Fibroblast of skin of abdomen (primary cell): ENCODE data around the gene ZNF488. TPM values are rescaled to one million over a fixed set of nuclear protein-coding genes. Genes with fewer than 3 reads are reported as not detected.
"Not testable (repeated sequence)": the region's sequence is repeated elsewhere in the genome, so short reads cannot be mapped to it uniquely, and the experiment has no call there.

Experiments
- DNase-seq: peaks from one replicate; pipeline ENCODE4 v3.0.0-alpha.2; 2013
- polyA plus RNA-seq, 2 experiments: library from polyadenylated mRNA; unstranded; fragments of 120-200 nt; gene quantifications; one replicate each; pipeline ENCODE4 v1.2.1, GENCODE V29; 2013; ENCODE audit not compliant: insufficient read length in 2 of 2

ZNF488 gene, protein sequence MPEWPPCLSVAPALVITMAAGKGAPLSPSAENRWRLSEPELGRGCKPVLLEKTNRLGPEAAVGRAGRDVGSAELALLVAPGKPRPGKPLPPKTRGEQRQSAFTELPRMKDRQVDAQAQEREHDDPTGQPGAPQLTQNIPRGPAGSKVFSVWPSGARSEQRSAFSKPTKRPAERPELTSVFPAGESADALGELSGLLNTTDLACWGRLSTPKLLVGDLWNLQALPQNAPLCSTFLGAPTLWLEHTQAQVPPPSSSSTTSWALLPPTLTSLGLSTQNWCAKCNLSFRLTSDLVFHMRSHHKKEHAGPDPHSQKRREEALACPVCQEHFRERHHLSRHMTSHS
- polyA plus RNA-seq (2013, experiment 1 of 2; ENCODE audit: insufficient read length) = 0.26 TPM
- polyA plus RNA-seq (2013, experiment 2 of 2; ENCODE audit: insufficient read length) = 0.16 TPM

DNA sequence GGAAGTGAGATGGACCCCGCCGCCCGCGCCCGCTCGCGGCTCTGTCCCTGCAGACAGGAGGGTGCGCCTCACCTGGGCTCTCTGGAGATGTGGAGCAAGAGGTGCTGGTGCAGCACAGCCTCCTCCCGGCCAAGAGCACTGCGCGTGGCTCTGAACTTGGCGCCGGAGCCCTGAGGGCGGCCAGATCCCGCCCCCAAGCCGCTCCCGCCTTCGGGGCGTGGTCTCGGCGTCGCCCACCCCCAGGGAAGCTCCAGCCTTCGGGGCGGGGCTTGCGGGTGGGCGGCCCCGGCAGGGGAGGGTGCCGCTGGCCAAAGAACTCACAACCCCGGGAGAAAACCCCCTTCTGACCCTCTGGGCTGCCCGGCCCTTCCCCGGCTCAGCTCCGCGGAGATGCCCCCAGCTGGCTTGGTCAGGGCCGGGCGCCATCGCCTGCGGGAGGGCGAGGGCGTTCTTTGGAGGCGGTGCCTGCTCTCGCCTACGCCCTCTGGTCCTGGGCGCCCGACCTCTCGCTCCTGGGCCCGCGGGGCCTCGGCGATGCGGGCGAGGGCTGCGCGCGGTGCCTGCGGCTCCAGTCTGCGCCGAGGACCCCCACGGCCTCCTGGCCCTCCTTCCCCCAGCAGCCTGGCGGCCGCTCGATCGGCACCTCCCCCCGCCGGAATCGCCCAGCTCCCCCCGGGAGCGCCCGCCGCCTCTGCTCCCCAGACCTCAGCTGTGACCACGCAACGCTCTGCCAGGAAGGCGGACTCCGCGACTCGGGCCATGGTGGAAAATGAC, at the start of gene ZNF488:
TSS of gene ZNF488 (minus strand) at position 146 of the 774 bp plus-strand sequence. CDS start 15,464 bp downstream, outside the sequence.
- DNase-seq = peak; percentile 70

DNA sequence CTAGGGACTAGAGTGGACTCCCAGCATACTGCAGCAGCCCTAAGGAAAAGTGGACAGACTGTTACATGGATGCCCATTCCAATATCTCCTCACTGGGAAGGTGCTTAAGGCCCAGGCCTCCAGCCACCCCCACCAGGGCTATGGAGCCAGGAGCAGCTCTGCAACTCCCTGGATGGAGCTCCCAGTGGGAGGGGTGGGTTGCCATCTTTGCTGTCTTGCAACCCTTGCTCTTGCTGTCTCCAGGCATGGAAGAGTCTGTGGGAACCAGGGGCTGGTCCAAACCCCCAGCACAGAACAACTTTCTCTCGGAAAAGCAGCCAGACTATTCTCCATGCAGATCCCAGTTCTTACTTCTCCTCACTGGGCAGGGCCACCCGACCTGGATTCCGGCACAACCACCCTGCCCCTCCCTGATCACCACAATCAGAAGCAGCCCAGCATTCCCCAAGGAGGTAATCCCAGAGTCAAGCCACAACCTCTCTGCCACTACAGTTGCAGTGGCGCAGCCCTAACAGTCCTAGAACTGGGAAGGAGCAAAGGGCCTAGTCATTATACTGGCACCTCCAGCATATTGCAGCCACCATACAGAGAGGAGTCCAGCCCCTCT, 41.8 kb upstream of the ZNF488 start:
- DNase-seq = no peak

DNA sequence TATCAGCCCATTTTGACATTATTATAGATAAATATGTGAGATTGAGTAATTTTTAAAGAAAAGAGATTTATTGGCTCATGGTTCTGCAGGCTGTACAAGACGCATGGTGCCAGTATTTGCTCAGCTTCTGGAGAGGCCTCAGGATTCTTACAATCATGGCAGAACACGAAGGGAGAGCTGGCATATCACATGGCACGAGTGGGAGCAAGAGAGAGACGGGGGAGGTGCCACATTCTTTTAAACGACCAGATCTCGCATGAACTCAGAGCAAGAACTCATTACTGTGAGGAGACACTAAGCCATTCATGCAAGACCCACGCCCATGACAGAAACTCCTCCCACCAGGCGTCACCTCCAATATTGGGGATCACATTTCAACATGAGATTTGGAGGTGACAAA, 40.1 kb upstream of the ZNF488 start:
- no peak for DNase-seq

DNA sequence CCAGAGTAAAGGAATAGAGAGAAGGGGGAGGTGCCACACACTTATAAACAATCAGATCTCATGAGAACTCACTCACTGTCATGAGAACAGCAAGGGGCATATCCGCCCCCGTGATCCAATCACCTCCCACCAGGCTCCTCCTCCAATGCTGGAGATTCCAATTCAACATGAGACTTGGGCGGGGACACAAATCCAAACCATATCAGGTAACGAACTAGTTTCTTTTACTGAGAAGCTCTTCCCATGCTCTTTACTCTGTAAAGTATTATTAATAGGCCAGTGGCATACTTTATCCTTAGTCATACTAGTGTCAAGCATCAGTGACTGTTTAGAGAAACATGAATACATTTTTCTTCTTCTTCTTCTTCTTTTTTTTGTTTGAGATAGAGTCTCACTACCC, 39.4 kb upstream of the ZNF488 start:
- no peak for DNase-seq

DNA sequence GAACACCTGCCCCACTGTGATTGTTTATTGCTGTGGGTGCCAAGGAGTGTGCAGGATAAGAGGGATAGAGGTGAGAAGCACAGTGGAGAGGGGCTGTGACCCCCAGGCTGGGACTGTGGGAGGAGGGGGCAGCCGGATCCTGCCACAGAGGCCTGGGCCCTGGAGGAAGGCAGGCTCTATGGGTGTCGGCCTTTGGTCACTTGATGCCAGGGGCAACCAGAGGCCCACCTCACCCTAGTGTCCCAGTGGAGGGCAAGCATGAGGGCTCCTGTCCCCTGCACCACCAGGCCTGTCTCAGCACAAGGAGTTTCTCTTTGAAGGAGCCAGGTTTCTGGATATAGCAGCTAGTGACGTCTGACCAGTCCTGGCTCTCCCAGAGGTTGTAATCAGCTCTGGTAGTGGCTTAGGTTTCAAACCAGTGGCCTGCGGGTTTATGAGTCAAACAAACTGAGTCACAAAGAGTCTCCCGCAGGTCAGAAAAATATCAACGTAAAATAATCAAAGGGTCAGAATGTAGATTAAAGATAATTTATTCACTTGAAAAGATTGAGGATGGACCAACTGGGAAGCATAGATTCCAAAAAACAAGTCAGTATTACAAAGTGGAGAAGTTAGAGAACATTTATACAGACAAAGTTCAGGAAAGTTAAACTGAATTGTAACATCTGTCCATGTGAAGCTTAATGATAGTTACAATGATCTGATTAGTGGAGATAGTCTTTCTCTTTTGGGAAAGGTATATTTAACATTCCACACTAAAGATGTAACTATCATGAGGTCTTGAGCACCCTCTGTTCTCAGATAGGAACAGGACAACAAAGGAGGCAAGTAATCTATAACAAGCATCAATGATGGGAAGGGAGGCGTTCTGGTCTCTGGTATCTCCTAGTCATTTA, 37.2 kb upstream of the ZNF488 start:
- DNase-seq = peak; percentile 6

DNA sequence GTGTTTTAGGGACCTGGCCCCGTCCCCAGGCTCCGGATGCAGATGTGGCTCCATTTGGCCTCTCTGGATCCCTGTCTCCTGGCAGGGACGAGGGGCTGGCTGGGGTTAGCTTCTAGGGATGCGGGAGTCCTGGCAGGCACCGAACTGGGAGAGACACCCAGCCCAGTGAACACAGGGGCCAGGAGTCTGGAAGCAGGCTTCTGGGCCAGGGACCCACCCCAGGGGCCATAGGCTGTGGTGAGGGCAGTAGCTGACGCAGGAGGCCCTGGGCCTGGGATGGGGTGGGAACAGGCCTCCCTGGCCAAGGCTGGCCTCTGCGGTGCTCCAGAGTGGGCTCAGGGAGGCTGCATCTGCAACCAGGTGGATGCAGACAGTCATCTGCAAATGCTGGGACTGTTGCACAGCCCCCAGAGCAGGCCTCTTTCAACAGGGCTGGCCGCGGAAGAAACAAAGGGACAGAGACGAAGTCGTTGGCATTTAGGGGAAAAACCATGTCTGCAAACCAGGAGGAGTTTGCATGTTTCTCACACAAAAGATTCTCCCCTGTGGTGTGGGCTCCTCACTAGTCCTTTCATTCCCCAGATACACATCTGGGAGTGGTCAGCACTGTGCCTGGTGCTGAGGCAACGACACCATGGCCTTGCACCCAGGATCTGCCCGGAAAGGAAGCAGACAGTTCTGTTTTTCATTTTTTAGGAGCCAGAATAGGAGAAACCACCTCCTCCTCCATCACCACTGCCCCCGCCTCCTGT, 36.4 kb upstream of the ZNF488 start:
- DNase-seq = no peak

DNA sequence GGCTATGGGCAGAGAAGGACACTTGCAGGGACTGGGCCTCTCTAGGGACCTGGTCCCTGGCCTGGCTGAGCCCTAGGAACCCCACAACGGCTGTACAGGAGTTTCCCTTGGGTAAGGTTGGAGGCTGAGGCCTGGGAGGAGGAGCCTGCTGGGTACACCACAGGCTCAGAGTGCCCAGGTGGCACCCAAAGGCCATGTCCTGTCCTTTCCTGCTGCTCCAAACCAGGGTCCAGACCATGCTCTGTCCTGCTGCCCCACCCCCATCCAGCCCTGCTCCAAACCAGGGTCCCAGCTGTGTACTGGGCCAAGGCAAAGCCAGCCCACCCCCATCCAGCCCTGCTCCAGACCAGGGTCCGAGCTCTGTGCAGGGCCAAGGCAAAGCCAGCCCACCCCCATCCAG, 35.3 kb upstream of the ZNF488 start:
- no peak for DNase-seq

DNA sequence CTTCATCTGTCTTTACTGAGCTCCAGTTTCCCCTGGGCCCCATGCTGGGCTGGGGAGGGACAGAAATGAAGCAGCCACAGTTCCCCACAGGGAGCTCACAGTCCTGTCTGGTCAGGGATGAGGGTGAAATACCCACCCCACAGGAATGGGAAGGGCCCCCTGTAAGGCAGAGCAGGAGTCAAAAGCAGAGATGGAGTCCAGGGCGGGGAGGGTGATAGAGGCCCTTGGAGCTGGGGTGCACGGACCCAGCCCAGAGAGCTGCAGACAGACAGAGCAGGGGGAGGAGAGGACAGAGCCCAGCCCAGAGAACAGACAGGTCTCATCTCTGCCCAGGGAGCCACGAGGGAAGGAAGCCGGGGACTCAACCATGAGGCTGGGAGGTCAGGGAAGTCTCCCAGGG, 34.9 kb upstream of the ZNF488 start:
- no peak for DNase-seq

DNA sequence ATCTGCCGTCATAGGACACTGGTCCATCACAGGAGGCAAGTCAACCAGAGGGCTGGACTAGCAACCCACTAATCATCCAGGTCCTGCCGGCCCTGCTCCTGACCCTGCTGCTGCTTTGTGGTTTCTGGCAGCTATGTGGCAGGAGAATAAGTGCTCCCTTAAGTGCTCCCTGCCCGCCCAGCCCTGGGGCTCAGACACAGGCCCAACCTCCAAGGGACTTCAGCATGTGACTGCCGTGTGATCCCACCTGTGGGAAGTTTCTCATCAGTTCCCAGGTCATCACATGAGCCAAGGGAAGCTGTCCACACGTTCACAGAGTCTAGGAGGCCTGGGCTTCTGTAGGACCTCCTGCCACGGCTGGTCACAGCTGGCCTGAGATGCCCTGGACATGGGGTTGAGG, 34.2 kb upstream of the ZNF488 start:
- no peak for DNase-seq

DNA sequence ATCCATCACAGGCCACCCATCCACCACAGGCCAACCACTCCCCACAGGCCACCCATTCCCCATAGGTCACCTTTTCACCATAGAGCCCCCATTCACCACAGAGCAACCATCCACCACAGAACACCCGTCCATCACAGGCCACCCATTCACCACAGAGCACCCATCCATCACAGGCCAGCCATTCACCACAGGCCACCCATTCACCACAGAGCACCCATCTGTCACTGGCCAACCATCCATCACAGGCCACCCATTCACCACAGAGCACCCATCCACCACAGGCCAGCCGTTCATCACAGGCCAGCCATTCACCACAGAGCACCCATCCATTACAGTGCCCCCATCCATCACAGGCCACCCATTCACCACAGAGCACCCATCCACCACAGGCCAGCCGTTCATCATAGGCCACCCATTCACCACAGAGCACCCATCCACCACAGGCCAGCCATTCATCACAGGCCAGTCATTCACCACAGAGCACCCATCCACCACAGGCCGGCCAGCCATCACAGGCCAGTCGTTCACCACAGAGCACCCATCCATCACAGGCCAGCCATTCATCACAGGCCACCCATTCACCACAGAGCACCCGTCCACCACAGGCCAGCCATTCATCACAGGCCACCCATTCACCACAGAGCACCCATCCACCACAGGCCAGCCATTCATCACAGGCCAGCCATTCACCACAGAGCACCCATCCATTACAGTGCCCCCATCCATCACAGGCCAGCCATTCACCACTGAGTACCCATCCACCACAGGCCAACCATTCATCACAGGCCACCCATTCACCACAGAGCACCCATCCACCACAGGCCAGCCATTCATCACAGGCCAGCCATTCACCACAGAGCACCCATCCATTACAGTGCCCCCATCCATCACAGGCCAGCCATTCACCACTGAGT, 32.5 kb upstream of the ZNF488 start:
- not testable (repeated sequence) for DNase-seq

DNA sequence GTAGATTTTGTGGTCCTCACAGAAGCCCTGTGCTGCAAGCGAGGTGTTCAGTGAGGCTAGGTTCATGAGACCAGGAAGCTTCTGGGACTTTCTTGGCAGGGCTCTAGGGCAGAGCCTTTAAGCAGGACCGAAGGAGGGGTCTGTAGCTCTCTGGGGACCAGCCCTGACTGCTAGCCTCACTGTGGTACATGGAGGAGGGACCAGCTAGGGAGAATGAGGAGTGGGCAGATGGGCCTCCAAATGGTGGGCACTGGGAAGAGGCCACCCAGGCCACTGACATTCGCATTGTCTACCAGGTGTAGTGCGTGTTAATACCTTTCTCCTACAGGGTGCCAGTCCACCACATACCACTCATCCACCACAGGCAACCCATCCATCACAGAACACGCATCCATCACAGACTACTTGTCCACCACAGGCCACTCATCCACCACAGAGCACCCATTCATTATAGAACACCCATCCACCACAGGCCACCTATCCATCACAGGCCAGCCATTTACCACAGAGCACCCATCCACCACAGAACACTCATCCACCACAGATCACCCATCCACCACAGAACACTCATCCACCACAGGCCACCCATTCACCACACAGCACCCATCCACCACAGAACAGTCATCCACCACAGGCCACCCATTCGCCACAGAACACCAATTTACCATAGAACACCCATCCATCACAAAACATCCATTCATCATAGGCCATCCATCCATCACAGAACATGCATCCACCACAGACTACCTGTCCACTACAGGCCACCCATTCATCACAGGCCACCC, 31.6 kb upstream of the ZNF488 start:
- DNase-seq = no peak

DNA sequence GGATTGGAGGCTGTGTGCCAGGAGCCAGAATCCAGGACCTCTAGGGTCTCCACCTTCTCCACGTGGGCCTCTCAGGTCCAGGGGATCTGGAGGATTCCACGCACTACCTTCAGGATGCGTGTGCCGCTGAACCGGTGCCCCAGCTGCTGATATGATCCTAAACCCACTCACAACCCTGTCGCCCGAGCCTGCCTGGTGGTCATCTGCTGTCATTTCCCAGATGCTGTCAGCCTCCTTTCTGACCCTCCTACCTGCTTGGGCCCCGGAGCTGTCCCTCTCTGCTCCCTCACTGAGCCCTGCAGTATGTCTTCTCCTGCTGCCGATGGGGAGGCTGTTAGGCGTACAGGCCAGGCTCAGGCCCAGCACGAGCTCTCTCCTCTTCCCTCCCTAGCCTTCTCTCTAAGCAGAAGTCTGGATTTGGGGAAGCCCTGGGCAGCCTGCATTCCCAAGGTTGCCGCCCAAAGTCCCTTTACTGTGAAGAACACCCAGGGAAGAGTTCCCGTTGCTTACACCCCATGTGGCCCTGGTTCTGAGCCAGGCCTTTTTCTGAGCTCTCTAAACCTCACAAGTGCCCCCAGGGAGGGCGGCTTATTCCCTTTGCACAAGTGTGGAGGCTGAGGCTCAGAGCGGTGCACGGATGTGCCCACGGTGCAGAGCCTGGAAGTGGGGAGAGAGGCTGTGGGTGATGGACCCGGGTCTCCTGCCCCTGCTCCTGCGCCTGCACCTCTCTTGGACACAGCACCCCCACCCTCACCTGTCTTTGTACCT, 30.8 kb upstream of the ZNF488 start:
- DNase-seq = no peak

DNA sequence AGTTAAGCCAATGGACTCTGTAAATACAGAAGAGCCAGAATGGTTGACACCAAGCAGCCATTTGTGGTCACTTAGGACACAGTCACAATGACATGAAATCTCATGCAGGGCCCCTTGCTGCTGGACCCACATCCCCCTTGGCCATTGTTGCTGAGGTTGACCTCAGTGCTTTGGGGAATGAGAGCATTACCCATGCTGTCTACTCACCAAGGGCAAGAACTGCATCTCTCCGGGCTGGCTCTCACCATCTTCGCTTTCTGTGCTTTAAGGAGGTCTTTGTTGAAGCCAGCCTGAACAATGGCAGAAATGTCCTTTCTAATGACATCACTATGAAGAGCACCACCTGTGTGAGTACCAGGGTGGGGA, 30.1 kb upstream of the ZNF488 start:
- DNase-seq = no peak

DNA sequence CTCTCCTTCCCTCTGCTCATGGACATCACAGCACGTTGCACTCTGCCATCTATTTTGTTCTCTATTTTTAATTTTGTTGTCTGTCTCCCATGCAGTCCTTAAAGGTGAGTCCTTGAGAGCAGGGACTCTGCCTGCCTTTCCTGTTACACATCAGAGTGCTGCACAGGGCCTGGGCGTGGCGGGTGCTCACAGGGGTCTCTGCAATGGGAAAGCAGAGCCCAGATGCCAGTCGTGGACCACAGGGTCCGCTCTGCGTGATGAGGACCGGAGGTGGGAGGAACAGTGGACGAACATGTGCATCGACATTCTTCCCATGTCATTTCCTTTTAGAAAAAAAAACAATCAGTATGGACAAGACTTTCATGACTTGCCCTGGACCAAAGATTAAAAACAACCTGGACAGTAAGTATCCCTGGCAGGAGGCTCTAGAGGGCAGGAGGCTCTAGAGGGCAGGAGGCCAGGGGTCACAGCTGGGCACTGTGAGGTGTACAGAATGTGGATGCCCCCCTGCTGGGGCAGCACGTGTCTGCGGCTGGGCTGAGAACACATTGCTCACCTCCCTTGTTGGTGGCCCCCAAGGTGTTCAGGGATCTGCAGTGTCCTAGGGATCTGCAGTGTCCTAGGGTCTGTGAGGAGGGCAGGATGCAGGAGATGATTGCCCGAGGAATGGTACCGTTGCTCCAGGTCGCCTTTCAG, 29.6 kb upstream of the ZNF488 start:
- DNase-seq = no peak

DNA sequence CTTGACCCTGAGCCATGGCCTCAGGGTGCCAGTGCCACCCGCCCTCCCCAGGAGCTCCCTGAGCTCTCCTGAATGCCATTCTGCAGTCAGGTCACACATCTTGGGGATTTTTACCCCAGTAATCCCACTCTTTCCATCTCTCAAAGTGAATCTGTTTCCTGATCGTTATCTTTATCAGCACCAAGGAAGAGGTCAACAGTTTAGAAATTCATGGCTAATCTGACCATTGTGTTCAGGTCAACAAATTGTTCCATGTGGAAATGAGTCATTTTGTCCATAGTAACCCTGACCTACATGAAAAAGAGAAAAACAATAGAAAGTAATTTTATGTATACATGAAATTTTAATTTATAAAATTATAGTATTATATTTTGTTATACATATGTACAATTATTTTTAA, 28.8 kb upstream of the ZNF488 start:
- DNase-seq = no peak

DNA sequence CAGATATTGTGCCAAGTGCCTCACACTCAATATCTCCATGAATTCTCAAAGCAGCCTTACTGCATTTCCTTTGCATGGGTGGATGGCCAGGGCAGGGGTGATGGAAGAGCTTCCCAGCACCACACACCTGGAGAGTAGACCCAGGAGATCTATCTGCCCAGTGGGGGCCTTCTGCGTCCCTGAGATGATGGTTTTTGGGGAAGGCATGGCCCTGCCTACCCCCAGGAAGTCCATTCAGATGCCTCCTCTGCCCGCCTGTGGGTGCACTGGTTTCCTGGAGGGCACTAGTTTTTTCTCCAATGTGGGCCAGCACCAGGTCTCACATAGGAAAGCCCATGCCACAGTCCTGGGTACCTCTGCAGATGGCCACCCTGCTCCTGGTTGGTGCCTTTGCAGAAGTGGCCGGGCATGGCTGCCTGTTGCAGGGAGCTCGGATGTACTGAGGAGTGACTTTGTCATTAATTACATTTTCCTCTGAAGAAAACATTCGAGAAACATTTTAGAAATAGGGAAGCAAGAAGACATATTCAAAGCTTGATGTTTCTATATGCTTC, 28.2 kb upstream of the ZNF488 start:
- no peak for DNase-seq

DNA sequence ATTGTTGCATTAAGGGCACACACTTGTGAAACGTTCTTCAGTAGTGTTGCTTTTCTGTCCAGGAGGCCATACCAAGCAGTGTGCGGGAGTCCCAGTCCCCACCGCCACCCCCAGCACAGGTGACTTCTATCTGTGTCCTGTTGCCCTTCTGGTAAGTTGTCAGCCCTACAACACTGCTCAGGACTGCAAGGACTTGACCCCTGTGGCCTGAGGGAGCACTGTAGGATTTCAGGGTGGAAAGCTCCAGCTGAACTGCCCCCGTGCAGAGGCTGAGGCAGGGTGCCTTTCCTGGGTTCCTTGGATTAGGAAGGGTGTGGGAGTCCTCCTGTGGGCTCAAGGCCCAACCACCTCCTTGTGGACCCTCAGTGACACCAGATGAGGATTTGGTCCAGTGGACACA, 26.8 kb upstream of the ZNF488 start:
- DNase-seq = no peak

DNA sequence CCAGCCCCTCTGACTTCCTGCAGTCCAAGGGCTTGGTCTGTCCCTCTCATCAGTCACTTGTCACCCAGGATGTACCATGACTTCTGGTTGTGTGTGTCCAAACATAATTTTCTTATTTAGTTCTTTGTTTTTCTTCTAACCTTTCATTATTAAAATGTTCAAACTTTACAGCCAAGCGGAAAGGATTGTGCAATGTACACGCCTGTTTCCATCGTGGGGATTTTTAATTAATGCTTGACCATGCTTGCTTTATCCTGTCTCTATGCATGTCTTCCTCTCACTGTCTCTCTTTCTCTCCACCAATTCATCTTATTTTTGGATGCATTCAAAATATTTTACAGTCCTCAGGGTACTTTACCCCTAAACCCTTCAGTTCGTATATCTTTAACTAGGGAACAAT, 26.2 kb upstream of the ZNF488 start:
- no peak for DNase-seq
